IMR-90 (cell line): ENCODE data around the gene AP5B1.

Experiments used
- BHLHE40 ChIP-seq: fragments of 150-350 bp; IDR thresholded peaks from 2 replicates; pipeline ENCODE4 v1.6.1; 2016; ENCODE audit warnings: mild to moderate bottlenecking, low read depth, low read length
- MAZ ChIP-seq: IDR thresholded peaks from 2 replicates; pipeline ENCODE4 v1.6.1; 2012; ENCODE audit warnings: low read depth, mild to moderate bottlenecking, low read length, improper control_type of control experiment, moderate library complexity, borderline replicate concordance
- MXI1 ChIP-seq: IDR thresholded peaks from 2 replicates; pipeline ENCODE4 v1.6.1; 2012; ENCODE audit warnings: low read depth, mild to moderate bottlenecking, low read length, moderate library complexity, borderline replicate concordance
- POLR2A ChIP-seq: IDR thresholded peaks from 2 replicates; pipeline ENCODE4 v1.6.1; 2012; ENCODE audit warnings: mild to moderate bottlenecking, low read depth, low read length
- SMC3 ChIP-seq: fragments of 150-350 bp; IDR thresholded peaks from 2 replicates; pipeline ENCODE4 v1.6.1; 2016; ENCODE audit warnings: low read depth, mild to moderate bottlenecking, antibody characterized with exemption, low read length, moderate library complexity
- TF ChIP-seq, protein P1 (sequence below): conservative IDR thresholded peaks from 2 replicates; pipeline ENCODE4 v1.5.1; 2012; ENCODE audit warnings: mild to moderate bottlenecking, low read depth, low read length, improper control_type of control experiment

DNA sequence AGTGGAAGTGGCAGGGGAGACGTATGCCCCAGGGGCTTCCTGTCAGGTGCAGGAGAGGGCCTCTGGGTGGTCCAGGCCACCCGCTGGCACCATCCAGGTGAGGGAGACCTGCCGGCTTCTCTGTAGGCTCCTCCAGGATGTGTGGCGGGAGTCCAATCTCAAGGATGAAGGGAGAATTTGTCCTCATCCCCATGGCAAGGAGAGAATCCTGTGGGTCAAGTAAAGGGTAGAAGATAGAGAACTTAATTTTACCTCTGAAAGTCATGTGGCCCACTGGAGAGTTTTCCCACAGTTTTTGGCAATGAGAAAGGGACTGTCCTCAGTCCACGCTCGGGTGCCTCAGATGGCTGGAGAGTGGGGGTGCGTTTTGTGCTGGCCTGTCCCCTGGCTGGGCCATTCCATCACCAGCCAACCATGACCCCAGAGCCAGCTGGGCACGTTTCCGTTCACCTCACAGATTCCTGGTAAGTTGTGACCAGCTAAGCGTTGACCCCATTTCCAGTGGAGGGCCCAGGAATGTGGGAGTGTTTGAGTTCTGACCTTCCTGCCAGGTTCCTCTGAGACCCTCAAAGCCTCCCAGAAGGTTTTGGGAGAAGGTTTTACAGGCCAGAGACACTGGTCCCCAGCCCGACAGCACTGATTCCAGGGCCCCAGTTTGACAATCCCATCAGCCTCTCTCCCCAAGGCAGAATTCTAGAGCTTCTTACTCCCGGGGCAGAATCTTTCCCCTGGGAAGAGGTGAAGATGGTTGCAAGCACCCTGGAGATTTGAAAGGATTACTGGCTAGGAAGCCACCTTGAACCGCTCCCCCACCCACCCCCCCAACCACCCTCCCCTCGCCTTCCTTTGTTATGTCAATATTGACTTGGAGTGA, 8.7 kb upstream of the AP5B1 start:
- TF ChIP-seq, protein P1, sequence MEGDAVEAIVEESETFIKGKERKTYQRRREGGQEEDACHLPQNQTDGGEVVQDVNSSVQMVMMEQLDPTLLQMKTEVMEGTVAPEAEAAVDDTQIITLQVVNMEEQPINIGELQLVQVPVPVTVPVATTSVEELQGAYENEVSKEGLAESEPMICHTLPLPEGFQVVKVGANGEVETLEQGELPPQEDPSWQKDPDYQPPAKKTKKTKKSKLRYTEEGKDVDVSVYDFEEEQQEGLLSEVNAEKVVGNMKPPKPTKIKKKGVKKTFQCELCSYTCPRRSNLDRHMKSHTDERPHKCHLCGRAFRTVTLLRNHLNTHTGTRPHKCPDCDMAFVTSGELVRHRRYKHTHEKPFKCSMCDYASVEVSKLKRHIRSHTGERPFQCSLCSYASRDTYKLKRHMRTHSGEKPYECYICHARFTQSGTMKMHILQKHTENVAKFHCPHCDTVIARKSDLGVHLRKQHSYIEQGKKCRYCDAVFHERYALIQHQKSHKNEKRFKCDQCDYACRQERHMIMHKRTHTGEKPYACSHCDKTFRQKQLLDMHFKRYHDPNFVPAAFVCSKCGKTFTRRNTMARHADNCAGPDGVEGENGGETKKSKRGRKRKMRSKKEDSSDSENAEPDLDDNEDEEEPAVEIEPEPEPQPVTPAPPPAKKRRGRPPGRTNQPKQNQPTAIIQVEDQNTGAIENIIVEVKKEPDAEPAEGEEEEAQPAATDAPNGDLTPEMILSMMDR, result no peak
- no peak for TF ChIP-seq BHLHE40
- TF ChIP-seq MXI1, result no peak
- no peak for TF ChIP-seq SMC3
- TF ChIP-seq MAZ, result no peak
- TF ChIP-seq POLR2A, result no peak
